Mesodermal cell (in vitro differentiated cells): ENCODE results near the gene ELFN2.
A peak's percentile ranks its signal among the peaks of the same experiment; 100 is the strongest.
"Not testable (repeated sequence)": the region's sequence is repeated elsewhere in the genome, so short reads cannot be mapped to it uniquely, and the experiment has no call there.

Experiments
- H3K27ac ChIP-seq: 2 replicates; pipeline ENCODE4 v1.7.0; 2013; ENCODE audit warnings: mild to moderate bottlenecking, low read depth, low read length, moderate library complexity; ENCODE audit not compliant: severe bottlenecking
- H3K36me3 ChIP-seq: 2 replicates; pipeline ENCODE4 v1.7.1; 2013; ENCODE audit warnings: mild to moderate bottlenecking, low read length, moderate library complexity; ENCODE audit not compliant: control insufficient read depth, insufficient read depth
- H3K4me1 ChIP-seq: one replicate; pipeline ENCODE4 v1.7.1; 2013; ENCODE audit warnings: mild to moderate bottlenecking, low read length; ENCODE audit not compliant: insufficient read depth, control insufficient read depth, poor library complexity, severe bottlenecking
- H3K4me3 ChIP-seq: 2 replicates; pipeline ENCODE4 v1.7.0; 2013; ENCODE audit warnings: low read length, control low read depth, mild to moderate bottlenecking; ENCODE audit not compliant: insufficient read depth, poor library complexity, severe bottlenecking; ENCODE audit errors: extremely low read depth
- H3K9me3 ChIP-seq: 2 replicates; pipeline ENCODE4 v1.7.1; 2013; ENCODE audit warnings: mild to moderate bottlenecking, low read length, moderate library complexity; ENCODE audit not compliant: control insufficient read depth
- WGBS, 2 experiments: methylation state at CpG; one replicate each; pipeline ENCODE4 v1.1.5; 2013; ENCODE audit warnings: missing lambda C conversion rate in 2 of 2; ENCODE audit not compliant: insufficient coverage in 2 of 2; 5-methylcytosine and 5-hydroxymethylcytosine counted together

ELFN2 gene

DNA sequence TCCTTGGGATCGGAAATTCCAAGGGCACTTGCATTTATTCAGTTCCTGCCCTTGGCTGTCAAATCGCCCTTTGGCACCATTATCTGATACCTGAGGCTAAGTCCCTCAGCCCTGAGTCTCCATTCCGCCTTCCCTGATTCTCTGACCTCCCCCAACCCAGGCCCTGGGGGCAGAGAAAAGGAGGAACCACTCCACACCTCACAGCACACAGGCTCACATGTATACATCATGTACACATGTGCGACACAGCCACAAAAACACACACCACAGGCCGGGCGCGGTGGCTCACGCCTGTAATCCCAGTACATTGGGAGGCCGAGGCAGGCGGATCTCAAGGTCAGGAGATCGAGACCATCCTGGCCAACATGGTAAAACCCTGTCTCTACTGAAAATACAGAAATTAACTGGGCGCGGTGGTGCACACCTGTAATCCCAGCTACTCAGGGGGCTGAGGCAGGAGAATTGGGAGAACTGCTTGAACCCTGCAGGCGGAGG lies 41.0 kb upstream of the ELFN2 start:
- not testable (repeated sequence) for H3K27ac ChIP-seq, H3K4me3 ChIP-seq, H3K36me3 ChIP-seq, H3K9me3 ChIP-seq, H3K4me1 ChIP-seq
- 87 to 89% methylated on average over 14 of the region's 14 CpGs for WGBS, 2 experiments

- Histone ChIP-seq H3K4me3 (no peak overlapping the region), H3K4me1 (no peaks in the 10 kb centered on the region), H3K9me3 (no peaks in the 10 kb centered on the region), H3K27ac (no peak overlapping the region), H3K36me3 (no peaks in the 10 kb centered on the region)
- WGBS, 2 experiments, result 65 to 69% methylated on average over 6 to 10 of the region's 14 CpGs
Observed at GRCh38 chr22:37467391-37467955, 40.2 kb upstream of the ELFN2 start.

GRCh38 chr22:37464181-37464580 lies 36.9 kb upstream of the ELFN2 start:
- no peaks in the 10 kb centered on the region for H3K9me3 ChIP-seq
- no peak overlapping the region for H3K27ac ChIP-seq
- no peaks in the 10 kb centered on the region for H3K36me3 ChIP-seq
- WGBS, 2 experiments, result 44 to 100% methylated on average over 1 of the region's 4 CpGs
- no peaks in the 10 kb centered on the region for H3K4me1 ChIP-seq
- H3K4me3 ChIP-seq, result no peak overlapping the region

- H3K4me1 ChIP-seq, result no peaks in the 10 kb centered on the region
- no peaks in the 10 kb centered on the region for H3K36me3 ChIP-seq
- WGBS, 2 experiments, result 0% methylated on average over 1 of the region's 5 CpGs; no CpG with 5 or more reads in 1 of the 2 experiments
Observed at GRCh38 chr22:37462983-37463382, 35.7 kb upstream of the ELFN2 start.

GRCh38 chr22:37462436-37462835 lies 35.2 kb upstream of the ELFN2 start:
- WGBS, 2 experiments, result 78 to 83% methylated on average over 4 to 5 of the region's 5 CpGs
- Histone ChIP-seq H3K36me3 (no peaks in the 10 kb centered on the region), H3K9me3 (no peaks in the 10 kb centered on the region), H3K4me3 (no peak overlapping the region), H3K4me1 (no peaks in the 10 kb centered on the region), H3K27ac (no peak overlapping the region)

More at GRCh38 chr22:37462983-37463382, 35.7 kb upstream of the ELFN2 start:
- no peaks in the 10 kb centered on the region for H3K9me3 ChIP-seq
- H3K27ac ChIP-seq, result no peak overlapping the region
- no peak overlapping the region for H3K4me3 ChIP-seq

GRCh38 chr22:37461961-37462360 lies 34.7 kb upstream of the ELFN2 start:
- 46 to 55% methylated on average over 4 of the region's 6 CpGs for WGBS, 2 experiments
- no peaks in the 10 kb centered on the region for H3K4me1 ChIP-seq
- H3K27ac ChIP-seq, result no peak overlapping the region
- H3K9me3 ChIP-seq, result no peaks in the 10 kb centered on the region
- H3K4me3 ChIP-seq, result no peak overlapping the region
- no peaks in the 10 kb centered on the region for H3K36me3 ChIP-seq

- no peaks in the 10 kb centered on the region for H3K9me3 ChIP-seq
- 89 to 92% methylated on average over 2 of the region's 3 CpGs for whole genome bisulfite sequencing, 2 experiments
Observed at GRCh38 chr22:37460684-37461083, 33.4 kb upstream of the ELFN2 start.

GRCh38 chr22:37459206-37459605 lies 31.9 kb upstream of the ELFN2 start:
- Histone ChIP-seq H3K27ac (no peak overlapping the region), H3K4me1 (peaks cover 21% of the 10 kb centered on the region), H3K4me3 (no peak overlapping the region), H3K9me3 (no peaks in the 10 kb centered on the region), H3K36me3 (no peaks in the 10 kb centered on the region)
- WGBS, 2 experiments, result 82 to 97% methylated on average over 4 to 7 of the region's 9 CpGs

More at GRCh38 chr22:37460684-37461083, 33.4 kb upstream of the ELFN2 start:
- Histone ChIP-seq H3K4me1 (peaks cover 9% of the 10 kb centered on the region), H3K36me3 (no peaks in the 10 kb centered on the region), H3K27ac (no peak overlapping the region), H3K4me3 (no peak overlapping the region)

- Histone ChIP-seq H3K27ac (no peak overlapping the region), H3K9me3 (no peaks in the 10 kb centered on the region), H3K36me3 (no peaks in the 10 kb centered on the region), H3K4me3 (no peak overlapping the region), H3K4me1 (peaks cover 25% of the 10 kb centered on the region)
- WGBS, 2 experiments, result 38 to 40% methylated on average over 1 to 3 of the region's 4 CpGs
Observed at GRCh38 chr22:37457093-37457893, 30.0 kb upstream of the ELFN2 start.

GRCh38 chr22:37456346-37456745 lies 29.1 kb upstream of the ELFN2 start:
- WGBS, 2 experiments, result 85 to 89% methylated on average over 11 to 17 of the region's 17 CpGs
- Histone ChIP-seq H3K4me3 (no peak overlapping the region), H3K27ac (no peak overlapping the region), H3K36me3 (no peaks in the 10 kb centered on the region), H3K9me3 (no peaks in the 10 kb centered on the region), H3K4me1 (peaks cover 25% of the 10 kb centered on the region)

- H3K27ac ChIP-seq, result peak overlapping the region; percentile 96
- WGBS, 2 experiments, result 73 to 74% methylated on average over 4 to 13 of the region's 14 CpGs
Observed at GRCh38 chr22:37455896-37456295, 28.6 kb upstream of the ELFN2 start.

More at GRCh38 chr22:37455896-37456295, 28.6 kb upstream of the ELFN2 start:
- H3K9me3 ChIP-seq, result no peaks in the 10 kb centered on the region
- H3K4me1 ChIP-seq, result peaks cover 25% of the 10 kb centered on the region
- no peaks in the 10 kb centered on the region for H3K36me3 ChIP-seq
- no peak overlapping the region for H3K4me3 ChIP-seq
